Activated CD8-positive, alpha-beta T cell treated with anti-CD3 and anti-CD28 coated beads for 36 hours (primary cell): ENCODE data around the gene STAT6. TPM values are rescaled to one million over a fixed set of nuclear protein-coding genes. Genes with fewer than 3 reads are reported as not detected.

ENCODE experiments used
- ATAC-seq: fragments of 200-7000 bp; cut with Tn5 transposase; one replicate; pipeline ENCODE4 v1.10.0; 2021; ENCODE audit warnings: mild to moderate bottlenecking, moderate library complexity
- CTCF ChIA-PET: fragments of 350-600 bp; sonication (Branson Sonifier 250); formaldehyde crosslinking; loops from one replicate; lab custom pipeline; 2021; ENCODE audit warnings: antibody characterized with exemption; lab: Charles Lee
- POLR2A ChIA-PET: fragments of 350-600 bp; sonication (Branson Sonifier 250); formaldehyde crosslinking; loops from one replicate; lab custom pipeline; 2021; ENCODE audit warnings: antibody characterized with exemption; lab: Charles Lee
- DNase-seq: peaks from one replicate; pipeline ENCODE4 v3.0.0-alpha.2; 2020
- H3K27ac Mint-ChIP-seq: one replicate; pipeline ENCODE4 v1.8.0; 2021; ENCODE audit warnings: mild to moderate bottlenecking, mixed read lengths
- H3K27me3 Mint-ChIP-seq: one replicate; pipeline ENCODE4 v1.8.0; 2021; ENCODE audit warnings: mixed read lengths
- H3K36me3 Mint-ChIP-seq: one replicate; pipeline ENCODE4 v1.8.0; 2021; ENCODE audit warnings: low read depth, mixed read lengths
- H3K4me1 Mint-ChIP-seq: one replicate; pipeline ENCODE4 v1.8.0; 2021; ENCODE audit warnings: low read depth, mixed read lengths
- H3K4me3 Mint-ChIP-seq: one replicate; pipeline ENCODE4 v1.8.0; 2021; ENCODE audit warnings: mild to moderate bottlenecking, moderate library complexity, mixed read lengths
- H3K9me3 Mint-ChIP-seq: one replicate; pipeline ENCODE4 v1.8.0; 2021; ENCODE audit warnings: mixed read lengths
- CTCF ChIP-seq: fragments of 200-600 bp; IDR thresholded peaks from one replicate; pipeline ENCODE4 v1.8.0; 2022; ENCODE audit warnings: antibody characterized with exemption, mild to moderate bottlenecking
- intact Hi-C: fragments of 100-400 bp; cut with micrococcal nuclease; formaldehyde crosslinking; loops from one replicate; pipeline ENCODE4 v1.10.0; 2022
- total RNA-seq, 2 experiments: library from RNA; stranded (reverse); gene quantifications; one replicate each; pipeline ENCODE4 v1.2.3, GENCODE V29; 2021

Gene STAT6
- total RNA-seq, 2 experiments from 2014 or later = 207 to 209 TPM

DNA sequence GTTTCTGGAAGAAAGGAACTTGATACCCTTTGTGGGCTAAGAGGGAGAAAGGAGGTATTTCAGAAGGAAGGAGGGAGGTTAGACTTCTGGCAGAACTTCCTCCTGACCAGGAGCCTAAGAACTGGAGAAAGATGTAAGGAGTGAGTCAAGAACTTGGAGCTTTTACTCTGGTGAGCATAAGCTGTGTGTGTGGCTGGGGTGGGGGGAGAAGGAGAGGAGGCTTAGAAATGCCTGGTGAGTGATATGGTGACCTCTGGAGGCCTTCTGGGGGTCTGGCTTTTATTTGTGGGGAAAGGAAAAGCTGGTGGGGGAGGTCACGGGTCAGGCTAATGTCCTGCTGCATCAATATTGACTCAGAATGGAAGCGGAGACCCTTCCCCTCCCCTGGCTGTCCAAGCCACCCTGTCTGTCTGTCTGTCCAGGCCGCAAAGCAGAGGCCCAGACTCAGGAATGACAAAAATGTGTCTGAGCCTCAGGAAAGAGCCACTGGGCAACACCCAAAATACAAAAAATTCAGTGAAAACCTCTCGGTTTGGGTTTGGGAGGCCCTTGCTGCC is 21.9 kb upstream of the STAT6 start:
- CTCF ChIA-PET = interaction anchor here (1.2 to 1.4 kb wide), 2 partner anchors 9 to 102 kb away, joined by 3 to 6 read pairs; no protein-coding TSS in a partner anchor
- Mint-ChIP-seq H3K4me3 (no peak overlapping the region), H3K9me3 (no peaks in the 10 kb centered on the region), H3K27me3 (no peaks in the 10 kb centered on the region), H3K4me1 (peaks cover 11% of the 10 kb centered on the region), H3K36me3 (no peaks in the 10 kb centered on the region), H3K27ac (no peak overlapping the region)
- POLR2A ChIA-PET = interaction anchor here (1.1 kb wide), 1 partner anchor 128 kb away, joined by 3 read pairs; no protein-coding TSS in a partner anchor
- DNase-seq (no peak), ATAC-seq (no peak)
- intact Hi-C loops = no loop called here
- no peak for TF ChIP-seq CTCF

- Mint-ChIP-seq H3K27ac (no peak overlapping the region), H3K36me3 (no peaks in the 10 kb centered on the region), H3K9me3 (no peaks in the 10 kb centered on the region), H3K27me3 (no peaks in the 10 kb centered on the region), H3K4me3 (no peak overlapping the region), H3K4me1 (peaks cover 11% of the 10 kb centered on the region)
- ATAC-seq (no peak), DNase-seq (no peak)
- ChIA-PET POLR2A (interaction anchor here (0.5 to 1.9 kb wide), 5 partner anchors 13 to 441 kb away, joined by 3 to 4 read pairs (median 3); no protein-coding TSS in a partner anchor), CTCF (interaction anchor here (1.1 to 12.0 kb wide), 3 partner anchors 50 to 101 kb away, joined by 3 to 143 read pairs (median 4); no protein-coding TSS in a partner anchor)
- intact Hi-C loops = no loop called here
- TF ChIP-seq CTCF = no peak
These were observed 21.0 kb upstream of the STAT6 start for GRCh38 chr12:57131896-57132744.

DNA sequence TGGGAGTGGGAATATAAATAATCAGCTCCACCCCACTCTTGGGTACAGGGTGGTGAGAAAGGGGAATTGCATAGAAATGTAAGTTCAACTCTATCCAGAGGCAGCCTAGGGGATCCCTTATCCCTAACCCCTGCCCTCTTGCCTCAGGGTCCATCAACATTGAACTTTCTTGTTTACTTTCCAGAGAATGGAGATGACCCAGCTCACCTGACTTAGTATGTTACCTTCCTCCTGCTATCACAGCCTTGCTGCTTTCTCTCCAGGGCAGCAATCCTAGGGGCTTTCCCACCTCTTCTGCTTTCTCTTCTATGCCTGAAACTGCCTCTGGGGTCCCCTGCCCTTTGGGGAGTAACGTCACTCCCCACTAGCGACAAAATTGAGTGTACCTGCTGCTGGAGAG is 19.8 kb upstream of the STAT6 start:
- H3K9me3 Mint-ChIP-seq = no peaks in the 10 kb centered on the region
- no peak for TF ChIP-seq CTCF
- CTCF ChIA-PET = interaction anchor here (1.0 to 12.0 kb wide), 5 partner anchors 16 to 61 kb away, joined by 3 to 143 read pairs (median 4); partner anchors contain the start of gene STAT6
- intact Hi-C loops = no loop called here
- ATAC-seq (no peak), DNase-seq (peak; percentile 26)
- no peaks in the 10 kb centered on the region for H3K27me3 Mint-ChIP-seq
- H3K36me3 Mint-ChIP-seq = no peaks in the 10 kb centered on the region
- no peak overlapping the region for H3K4me3 Mint-ChIP-seq
- POLR2A ChIA-PET = interaction anchor here (0.8 to 1.9 kb wide), 2 partner anchors 10 to 19 kb away, joined by 3 to 4 read pairs; no protein-coding TSS in a partner anchor
- no peak overlapping the region for H3K27ac Mint-ChIP-seq
- peaks cover 11% of the 10 kb centered on the region for H3K4me1 Mint-ChIP-seq

GRCh38 chr12:57129889-57130288 is 18.7 kb upstream of the STAT6 start:
- Mint-ChIP-seq H3K4me3 (peak overlapping the region; percentile 24), H3K4me1 (peaks cover 11% of the 10 kb centered on the region), H3K27me3 (no peaks in the 10 kb centered on the region), H3K9me3 (no peaks in the 10 kb centered on the region), H3K27ac (no peak overlapping the region), H3K36me3 (no peaks in the 10 kb centered on the region)
- TF ChIP-seq CTCF = no peak
- CTCF ChIA-PET = interaction anchor here (0.7 to 12.0 kb wide), 4 partner anchors 15 to 53 kb away, joined by 3 to 143 read pairs (median 4); no protein-coding TSS in a partner anchor
- ATAC-seq (no peak), DNase-seq (no peak)
- POLR2A ChIA-PET = interaction anchor here (0.5 to 3.1 kb wide), 2 partner anchors 19 to 158 kb away, joined by 4 to 24 read pairs; partner anchors contain the start of gene STAT6
- intact Hi-C loops = no loop called here
